K562 (cell line): Measurements from ENCODE around the gene HOXC12. TPM values are rescaled to one million over a fixed set of nuclear protein-coding genes. Genes with fewer than 3 reads are reported as not detected.

Source experiments
- ATAC-seq: fragments of 200-7000 bp; cut with Tn5 transposase; 3 replicates; pipeline ENCODE4 v1.9.1; 2020; ENCODE audit warnings: moderate library complexity
- BruUV-seq: library from RNA; stranded (reverse); fragments of 400-500 nt; replicated peaks from 2 replicates; lab custom pipeline; 2021; lab: Mats Ljungman, UMichigan
- CTCF ChIA-PET: fragments of 300-600 bp; formaldehyde crosslinking; extraction: SDS; loops from one replicate; lab custom pipeline; 2021; ENCODE audit warnings: low intra/inter-chr PET ratio; lab: Yijun Ruan, JAX
- POLR2A ChIA-PET: fragments of 300-600, 350-650 bp; sonication (Branson Sonifier 250); formaldehyde crosslinking; extraction: SDS; loops from one replicate; lab custom pipeline; 2021; ENCODE audit warnings: antibody characterized with exemption, inconsistent platforms; lab: Yijun Ruan, JAX
- DNase-seq, 4 experiments: peaks; one replicate each; pipeline versions ENCODE4 v3.0.0 to v3.0.0-alpha.2; 2011 to 2018; ENCODE audit warnings: low spot score in 3 of 4, mixed read lengths in 3 of 4; ENCODE audit errors: extremely low read depth in 1 of 4
- FAIRE-seq: peaks from 2 replicates; lab custom pipeline; 2011; peaks lifted over from hg19 to GRCh38; lab: Jason Lieb, UNC
- H2AFZ ChIP-seq: 2 replicates; pipeline ENCODE4 v1.6.0; 2011; ENCODE audit warnings: low read depth, low read length, control low read depth, inconsistent platforms
- H3K27ac ChIP-seq: fragments of 200-600 bp; 3 replicates; pipeline ENCODE4 v1.8.0; 2011; ENCODE audit warnings: low read depth, mild to moderate bottlenecking, control low read depth, inconsistent platforms, low read length, moderate library complexity, mixed read lengths; ENCODE audit errors: extremely low read depth
- H3K27me3 ChIP-seq, 2 experiments: fragments of 300-600 bp in 1 of 2; 2 replicates in 1 of 2; 3 replicates in 1 of 2; pipeline versions ENCODE4 v1.6.0 to v1.8.0; 2011; ENCODE audit warnings: inconsistent platforms in 2 of 2, low read length in 2 of 2, mild to moderate bottlenecking in 1 of 2, mixed read lengths in 1 of 2, moderate library complexity in 1 of 2; ENCODE audit not compliant: control insufficient read depth in 2 of 2, insufficient read depth in 2 of 2
- H3K36me3 ChIP-seq: fragments of 300-600 bp; 3 replicates; pipeline ENCODE4 v1.8.0; 2011; ENCODE audit warnings: mild to moderate bottlenecking, low read length, inconsistent platforms; ENCODE audit not compliant: control insufficient read depth, insufficient read depth
- H3K4me1 ChIP-seq, 2 experiments: fragments of 200-600 bp in 1 of 2; replicated peaks in 1 of 2; 2 replicates in 1 of 2; 3 replicates in 1 of 2; pipeline versions ENCODE4 v1.5.1 to v1.8.0; 2011; ENCODE audit warnings: inconsistent platforms in 2 of 2, low read length in 2 of 2, mild to moderate bottlenecking in 1 of 2, mixed read lengths in 1 of 2, moderate library complexity in 1 of 2; ENCODE audit not compliant: control insufficient read depth in 2 of 2, insufficient read depth in 2 of 2
- H3K4me2 ChIP-seq: 2 replicates; pipeline ENCODE4 v1.6.1; 2011; ENCODE audit warnings: low read length, control low read depth, inconsistent platforms, mixed read lengths; ENCODE audit not compliant: insufficient read depth
- H3K4me3 ChIP-seq: fragments of 200-600 bp; sonication (generic), shearing (Covaris generic); 2 replicates; pipeline ENCODE4 v1.5.1; 2016; ENCODE audit warnings: control low read depth, inconsistent platforms
- H3K79me2 ChIP-seq: fragments of 200-600 bp; 3 replicates; pipeline ENCODE4 v1.8.0; 2011; ENCODE audit warnings: low read length, inconsistent platforms; ENCODE audit not compliant: control insufficient read depth, insufficient read depth
- H3K9ac ChIP-seq, 2 experiments: 2 replicates each; pipeline versions ENCODE4 v1.6.0 to v1.6.1; 2011; ENCODE audit warnings: low read depth in 2 of 2, low read length in 2 of 2, control low read depth in 1 of 2, inconsistent platforms in 1 of 2, mild to moderate bottlenecking in 1 of 2, mixed read lengths in 1 of 2; ENCODE audit not compliant: insufficient read depth in 1 of 2
- H3K9me1 ChIP-seq: one replicate; pipeline ENCODE4 v1.6.0; 2011; ENCODE audit warnings: inconsistent platforms, mild to moderate bottlenecking, low read length, moderate library complexity; ENCODE audit not compliant: control insufficient read depth, insufficient read depth
- H3K9me3 ChIP-seq: replicated peaks from 2 replicates; pipeline ENCODE4 v1.5.1; 2011; ENCODE audit warnings: low read depth, low read length, inconsistent platforms; ENCODE audit not compliant: control insufficient read depth, insufficient read depth
- H4K20me1 ChIP-seq: replicated peaks from 2 replicates; pipeline ENCODE4 v1.6.1; 2011; ENCODE audit warnings: low read length, inconsistent platforms, mixed read lengths; ENCODE audit not compliant: control insufficient read depth, insufficient read depth
- ARID3A ChIP-seq: IDR thresholded peaks from 2 replicates; pipeline ENCODE4 v1.6.1; 2012; ENCODE audit warnings: low read depth, low read length, improper control_type of control experiment, borderline replicate concordance
- CBX1 ChIP-seq: sonication (generic); IDR thresholded peaks from 2 replicates; pipeline ENCODE4 v1.6.1; 2016; ENCODE audit warnings: antibody characterized with exemption, low read depth, mild to moderate bottlenecking
- E4F1 ChIP-seq: fragments of 250-450 bp; sonication (Bioruptor Pico); IDR thresholded peaks from 2 replicates; pipeline ENCODE4 v1.5.0; 2021; ENCODE audit warnings: mild to moderate bottlenecking, borderline replicate concordance
- ETV1 ChIP-seq: fragments of 450-650 bp; conservative IDR thresholded peaks from 2 replicates; pipeline ENCODE4 v1.6.1; 2016; ENCODE audit warnings: missing genetic modification characterization, control low read depth, low read depth, missing compliant biosample characterization
- KLF13 ChIP-seq: fragments of 450-650 bp; IDR thresholded peaks from 2 replicates; pipeline ENCODE4 v1.6.1; 2016; ENCODE audit warnings: missing genetic modification characterization, low read depth, mild to moderate bottlenecking, missing compliant biosample characterization, moderate library complexity, borderline replicate concordance
- L3MBTL2 ChIP-seq: fragments of 450-650 bp; IDR thresholded peaks from 2 replicates; pipeline ENCODE4 v1.6.1; 2016; ENCODE audit warnings: mild to moderate bottlenecking, moderate library complexity
- POU5F1 ChIP-seq: fragments of 150-350 bp; IDR thresholded peaks from 2 replicates; pipeline ENCODE4 v1.6.1; 2014; ENCODE audit warnings: borderline replicate concordance, low read length, low read depth, mild to moderate bottlenecking; ENCODE audit not compliant: partially characterized antibody
- SMAD4 ChIP-seq: fragments of 250-450 bp; sonication (Bioruptor Pico); conservative IDR thresholded peaks from 2 replicates; pipeline ENCODE4 v1.8.0; 2021; ENCODE audit warnings: inconsistent platforms, mild to moderate bottlenecking, moderate library complexity
- SMARCA4 ChIP-seq: fragments of 450-650 bp; IDR thresholded peaks from 2 replicates; pipeline ENCODE4 v1.6.1; 2016
- ZNF511 ChIP-seq: sonication (generic); formaldehyde crosslinking; IDR thresholded peaks from 2 replicates; pipeline ENCODE4 v1.8.0; 2022; ENCODE audit warnings: mild to moderate bottlenecking, missing genetic modification reagents
- ZNF75A ChIP-seq: fragments of 450-650 bp; formaldehyde crosslinking; IDR thresholded peaks from 2 replicates; pipeline ENCODE4 v1.4.0; 2020; ENCODE audit warnings: mild to moderate bottlenecking
- ZNF764 ChIP-seq: fragments of 250-450 bp; sonication (Bioruptor Pico); IDR thresholded peaks from 2 replicates; pipeline ENCODE4 v1.4.0; 2020; ENCODE audit warnings: low read depth, mild to moderate bottlenecking, moderate library complexity
- WGBS: fragments of 100-300 bp; shearing (Covaris generic); methylation state at CpG from one replicate; pipeline ENCODE4 v1.1.6; 2016; ENCODE audit warnings: low coverage, mixed read lengths; ENCODE audit not compliant: insufficient coverage; ENCODE audit errors: missing lambda C conversion rate; 5-methylcytosine and 5-hydroxymethylcytosine counted together
- in situ Hi-C: fragments of 300-500 bp; cut with MboI; formaldehyde crosslinking; loops from 4 replicates; pipeline ENCODE4 v1.15.0; 2018; ENCODE audit warnings: inconsistent platforms, mixed read lengths
- intact Hi-C: fragments of 100-400 bp; cut with micrococcal nuclease; formaldehyde crosslinking; loops from 2 replicates; pipeline ENCODE4 v1.14.2; 2022
- polyA plus RNA-seq, 8 experiments: library from polyadenylated mRNA; depleted of rRNA in 4 of 8; stranded (reverse) in 5 of 8; unstranded in 3 of 8; fragments of >200 nt; fragmentation: Nextera tagmentation in 2 of 8; fragmentation: Illumina TruSeq in 1 of 8; extraction: Ambion mirVana in 2 of 8; extraction: Trizol in 1 of 8; gene quantifications; 2 replicates each; pipeline versions ENCODE4 v1.2.1 to v1.2.3, GENCODE V29; 2011 to 2014; ENCODE audit warnings: inconsistent platforms in 1 of 8, missing spikeins in 1 of 8
- total RNA-seq, 7 experiments: library from RNA; depleted of rRNA in 6 of 7; stranded (reverse); fragments of >200 nt in 6 of 7; fragmentation: Illumina TruSeq in 2 of 7; extraction: Trizol in 2 of 7; gene quantifications; 2 replicates each; pipeline versions ENCODE4 v1.2.1 to v1.2.3, GENCODE V29; 2011 to 2021; ENCODE audit warnings: low replicate concordance in 1 of 7

Gene HOXC12
- total and polyA plus RNA-seq, 9 of the 15 experiments (the other 6 are each of a cell fraction or from before 2014, with no cell fraction given): 0.04 to 0.36 (median 0.11) TPM; not detected in 1

GRCh38 chr12:53999559-54000115 is 44.9 kb downstream of the HOXC12 start (continued):
- TF ChIP-seq E4F1 (CRISPR knock-in tag): no peak

GRCh38 chr12:54000116-54001114 is 45.7 kb downstream of the HOXC12 start, which contains the start of gene HOXC9:
TSS of gene HOXC9 (plus strand) at chr12:54000161. CDS start at chr12:54000189, 28 bp downstream.
- H3K27ac ChIP-seq: peak within 1 kb of the TSS; percentile 94
- H3K4me2 ChIP-seq: peak within 1 kb of the TSS; percentile 95
- no peaks in the 10 kb centered on the region for H3K27me3 ChIP-seq
- TF ChIP-seq POU5F1 (no peak), SMAD4 (CRISPR knock-in tag) (peak; percentile 62), ZNF75A (CRISPR knock-in tag) (no peak), ARID3A (no peak), ZNF511 (CRISPR knock-in tag) (peak; percentile 55), ZNF764 (CRISPR knock-in tag) (no peak), SMARCA4 (0 out of 2 replicates have a peak, but pooled peaks have one; percentile 12), ETV1 (tag) (peak; percentile 47; the same call in 1 of the 2 replicates), L3MBTL2 (peak; percentile 87), CBX1 (0 out of 2 replicates have a peak, but pooled peaks have one; percentile 45), KLF13 (tag) (no peak)

More at GRCh38 chr12:54000116-54001114, 45.7 kb downstream of the HOXC12 start, which contains the start of gene HOXC9:
- FAIRE-seq (no peak), ATAC-seq (peak; percentile 51), DNase-seq (peak; percentile 57 to 69 (median 63))
- peaks cover 39% of the 10 kb centered on the region for H3K79me2 ChIP-seq
- H3K9me1 ChIP-seq: no peaks in the 10 kb centered on the region
- H3K36me3 ChIP-seq: no peaks in the 10 kb centered on the region
- intact Hi-C loops: no loop called here
- H3K9ac ChIP-seq: peak within 1 kb of the TSS; percentile 94 to 99
- no peaks in the 10 kb centered on the region for H4K20me1 ChIP-seq
- no peaks in the 10 kb centered on the region for H3K9me3 ChIP-seq
- POLR2A ChIA-PET: interaction anchor here (0.6 to 5.6 kb wide), 18 partner anchors 9 to 288 kb away, joined by 3 to 43 read pairs (median 4); partner anchors contain the start of gene CBX5
- BruUV-seq: TSS peak; percentile 35
- H3K4me1 ChIP-seq: peaks cover 38 to 76% of the 10 kb centered on the region in 2 experiments
- in situ Hi-C loops: no loop called here
- H3K4me3 ChIP-seq: peak within 1 kb of the TSS; percentile 71
- CTCF ChIA-PET: no interaction called here
- H2AFZ ChIP-seq: peak within 1 kb of the TSS; percentile 97
- 4% methylated on average over 56 of the region's 87 CpGs for WGBS
